CMK (cell line): ENCODE measurements around the gene HSD11B1L.

Experiments
- DNase-seq: peaks from one replicate; pipeline ENCODE4 v3.0.0-alpha.2; 2010; ENCODE audit warnings: low read depth

The HSD11B1L gene

DNA sequence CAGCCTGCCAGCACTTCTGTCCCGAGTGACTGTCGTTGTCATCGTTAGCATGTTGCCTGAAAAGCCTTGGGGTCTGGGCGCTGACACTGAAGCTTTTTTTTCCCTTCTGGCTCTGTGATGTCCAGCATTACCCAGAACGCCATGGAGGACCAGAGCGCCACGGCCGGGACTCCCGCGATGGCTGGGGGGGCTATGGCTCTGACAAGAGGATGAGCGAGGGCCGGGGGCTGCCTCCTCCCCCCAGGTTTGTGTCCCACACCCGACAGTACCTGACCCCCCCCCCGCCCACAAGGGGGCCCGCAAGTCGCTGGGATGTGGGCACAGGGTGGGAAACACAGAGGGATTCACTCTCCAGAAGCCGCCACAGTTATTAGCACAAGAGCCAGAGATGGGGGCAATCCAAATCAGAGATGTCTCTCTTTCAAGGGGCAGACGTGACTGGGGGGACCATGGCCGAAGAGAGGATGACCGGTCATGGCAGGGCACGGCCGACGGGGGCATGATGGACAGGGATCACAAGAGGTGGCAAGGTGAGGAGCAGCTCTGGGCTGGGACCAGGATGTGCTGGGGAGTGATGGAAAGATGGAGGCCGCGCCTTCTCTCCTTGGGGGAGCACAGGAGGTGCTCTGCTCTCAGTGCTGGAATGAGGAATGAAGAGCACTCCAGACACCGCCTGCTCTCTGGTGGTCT, 13.8 kb upstream of the HSD11B1L start:
- DNase-seq = no peak

- no peak for DNase-seq
These were observed 13.0 kb upstream of the HSD11B1L start for GRCh38 chr19:5667751-5668271.

- no peak for DNase-seq
These were observed 11.6 kb upstream of the HSD11B1L start for GRCh38 chr19:5669212-5669611.

DNA sequence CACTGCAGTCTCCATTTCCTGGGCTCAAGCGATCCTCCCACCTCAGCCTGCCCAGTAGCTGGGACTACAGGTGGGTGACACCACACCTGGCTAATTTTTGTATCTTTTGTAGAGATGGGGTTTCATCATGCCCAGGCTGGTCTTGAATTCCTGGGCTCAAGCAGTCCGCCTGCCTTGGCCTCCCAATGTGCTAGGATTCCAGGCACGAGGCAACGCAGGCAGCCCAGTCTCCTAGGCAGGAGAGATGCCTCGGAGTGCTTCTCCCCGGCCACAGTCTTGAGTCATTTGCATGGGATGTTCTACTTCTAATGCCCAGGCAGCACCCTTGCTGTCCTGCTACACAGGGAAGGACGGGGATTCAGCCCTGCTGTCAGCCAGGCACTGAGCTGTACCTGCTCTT, 9.2 kb upstream of the HSD11B1L start:
- no peak for DNase-seq

- DNase-seq = no peak
These were observed 7.9 kb upstream of the HSD11B1L start for GRCh38 chr19:5672708-5673459.

GRCh38 chr19:5673752-5674151, 7.1 kb upstream of the HSD11B1L start:
- DNase-seq = no peak

DNA sequence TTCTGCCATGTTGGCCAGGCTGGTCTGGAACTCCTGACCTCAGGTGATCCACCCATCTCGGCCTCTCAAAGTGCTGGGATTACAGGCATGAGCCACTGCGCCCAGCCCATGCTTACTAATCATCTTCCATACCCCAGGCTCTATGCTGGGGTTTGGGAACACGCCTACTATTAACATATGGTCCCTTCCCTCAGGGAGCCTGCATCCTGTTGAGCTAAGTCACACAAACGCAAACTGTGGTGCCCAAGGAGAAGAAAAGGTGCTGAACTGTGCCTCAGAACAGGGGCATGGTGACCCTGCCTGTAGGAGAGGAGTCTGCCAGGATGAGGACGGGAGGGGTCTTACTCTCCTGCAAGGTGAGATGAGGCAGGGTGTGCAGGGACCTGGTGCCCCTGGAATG, 6.1 kb upstream of the HSD11B1L start:
- no peak for DNase-seq

DNA sequence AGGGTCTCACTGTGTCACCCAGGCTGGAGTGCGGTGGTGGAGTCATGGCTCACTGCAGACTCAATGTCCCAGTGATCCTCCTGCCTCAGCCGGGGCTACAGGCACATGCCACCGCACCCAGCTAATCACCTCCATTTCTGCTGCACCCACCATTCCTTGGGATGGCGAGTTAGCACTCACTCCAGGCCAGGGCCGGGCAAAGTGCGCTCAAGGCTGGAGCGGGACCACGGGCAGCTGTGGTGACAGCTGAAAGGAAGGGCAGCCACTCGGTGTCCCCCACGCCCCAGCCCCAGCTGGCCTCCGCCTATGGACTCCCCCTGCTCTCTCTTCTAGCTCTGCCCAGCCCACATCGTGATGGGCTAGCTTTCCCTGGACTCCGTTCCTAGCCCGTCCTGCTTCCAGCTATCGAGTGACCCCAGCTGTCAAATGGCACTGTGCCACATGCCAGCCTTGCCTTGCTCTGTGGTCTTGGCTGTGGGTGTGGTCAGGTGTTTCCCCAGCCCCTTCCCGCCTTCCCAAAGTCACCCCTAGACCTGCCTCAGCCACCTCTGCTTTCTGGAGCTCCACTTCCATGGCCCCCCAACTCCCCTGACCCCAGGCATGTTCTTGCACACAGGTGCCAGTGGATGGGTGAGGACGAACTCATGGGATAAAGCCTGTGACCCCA, 4.6 kb upstream of the HSD11B1L start:
- DNase-seq = no peak

- DNase-seq = no peak
These were observed 4.1 kb upstream of the HSD11B1L start for GRCh38 chr19:5676772-5677105.

- no peak for DNase-seq
These were observed 3.7 kb upstream of the HSD11B1L start for GRCh38 chr19:5677136-5677535.

DNA sequence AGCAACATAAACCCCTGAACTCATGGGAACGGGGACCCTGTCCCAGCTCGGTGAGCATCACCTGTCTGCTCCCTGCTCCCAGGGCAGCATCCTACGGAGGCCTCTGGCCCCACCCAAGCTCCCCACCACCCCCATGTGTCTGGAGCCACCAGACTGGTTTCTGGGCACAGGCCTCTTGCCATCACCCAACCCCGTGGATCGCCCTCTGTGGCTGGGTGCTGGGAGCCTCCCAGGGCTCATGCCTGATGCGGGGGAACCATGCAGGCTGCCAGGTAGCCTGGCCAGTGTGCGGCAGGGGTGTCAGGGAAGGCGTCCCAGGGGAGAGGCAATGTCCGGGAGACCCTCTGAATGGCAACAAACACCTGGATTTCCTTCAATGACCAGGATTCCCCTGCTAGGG, 3.2 kb upstream of the HSD11B1L start:
- DNase-seq = no peak

DNA sequence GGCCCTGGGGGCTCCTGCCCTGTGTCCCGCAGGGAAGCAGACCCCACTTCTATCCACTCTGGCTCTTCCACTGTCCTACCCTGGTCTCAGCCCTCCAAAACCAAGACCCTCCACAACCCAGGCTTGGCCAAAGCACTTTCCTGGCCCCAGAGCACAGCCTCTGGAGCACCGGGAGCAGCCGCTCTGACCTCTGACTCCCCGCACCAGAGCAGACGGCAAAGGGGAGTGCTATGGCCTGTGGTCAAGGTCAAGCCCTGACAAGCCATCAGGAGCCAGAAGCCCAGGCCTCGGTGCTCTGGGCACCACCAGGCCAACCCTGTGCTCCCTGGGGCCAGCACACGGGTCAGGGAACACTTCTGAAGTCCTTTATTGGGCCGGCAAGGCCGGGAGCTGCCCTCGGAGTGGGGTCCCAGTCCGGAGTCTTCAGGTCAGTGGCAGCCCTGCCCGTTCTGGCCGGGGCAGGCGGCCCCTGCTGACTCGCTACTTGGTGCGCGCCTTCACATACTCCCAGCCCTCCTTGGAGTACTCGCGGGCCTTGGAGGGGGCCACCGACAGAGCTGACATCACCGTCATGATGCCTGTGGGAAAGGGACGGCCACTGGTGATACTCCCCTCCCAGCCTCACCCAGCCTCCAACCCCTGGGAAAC, 2.6 kb upstream of the HSD11B1L start:
- DNase-seq = no peak

- no peak for DNase-seq
These were observed 1.3 kb upstream of the HSD11B1L start for GRCh38 chr19:5679289-5680083.

GRCh38 chr19:5680084-5680436, 767 bp upstream of the HSD11B1L start:
- DNase-seq = no peak

- DNase-seq = no peak
These were observed 722 bp downstream of the HSD11B1L start for GRCh38 chr19:5681391-5682106.

DNA sequence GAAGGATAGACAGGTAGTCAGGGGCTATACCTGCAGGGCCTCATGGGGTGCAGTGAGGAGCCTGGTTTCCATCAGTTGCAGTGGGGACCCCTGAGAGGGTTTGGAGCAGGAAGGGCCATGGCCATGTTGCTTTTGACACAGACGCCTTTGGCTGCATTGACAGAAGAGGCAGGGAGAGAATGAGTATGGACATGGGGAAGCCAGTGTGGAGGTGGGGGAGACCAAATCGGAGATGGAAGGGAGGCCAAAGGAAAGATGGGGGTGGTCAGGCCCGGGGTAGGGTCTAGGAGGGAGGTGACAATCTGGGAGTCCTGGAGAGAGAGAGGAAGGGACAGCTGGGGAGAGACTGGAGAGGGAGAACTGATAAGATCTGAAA, 1.3 kb downstream of the HSD11B1L start:
- no peak for DNase-seq

DNA sequence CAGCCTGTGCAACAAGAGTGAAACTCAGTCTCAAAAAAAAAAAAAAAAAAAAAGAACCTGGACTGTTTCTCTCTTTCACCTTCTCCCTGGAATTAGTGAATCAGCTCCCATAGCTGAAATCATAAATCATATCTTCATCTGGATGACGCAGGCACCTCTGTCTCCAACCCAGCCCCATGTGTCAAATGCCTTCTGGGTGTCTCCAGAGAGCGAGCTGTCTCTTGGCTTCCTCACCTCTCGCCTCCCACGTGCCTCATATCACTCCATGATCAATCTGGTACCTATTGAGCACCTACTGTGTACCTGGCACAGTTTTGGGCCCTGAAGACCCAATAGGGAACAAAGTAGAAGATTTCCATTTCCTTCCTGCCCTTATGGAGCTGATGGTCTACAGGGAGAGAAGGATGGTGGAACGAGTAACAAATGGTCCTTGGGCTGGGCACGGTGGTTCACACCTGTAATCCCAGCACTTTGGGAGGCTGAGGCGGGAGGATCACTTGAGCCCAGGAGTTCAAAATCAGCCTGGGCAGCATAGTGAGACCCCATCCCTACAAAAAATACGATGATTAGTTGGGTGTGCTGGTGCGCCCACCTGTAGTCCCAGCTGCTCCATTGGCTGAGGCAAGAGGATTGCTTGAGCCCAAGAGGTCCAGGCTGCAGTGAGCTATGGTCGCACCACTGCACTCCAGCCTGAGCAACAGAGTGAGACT, 2.5 kb downstream of the HSD11B1L start:
- DNase-seq = no peak

DNA sequence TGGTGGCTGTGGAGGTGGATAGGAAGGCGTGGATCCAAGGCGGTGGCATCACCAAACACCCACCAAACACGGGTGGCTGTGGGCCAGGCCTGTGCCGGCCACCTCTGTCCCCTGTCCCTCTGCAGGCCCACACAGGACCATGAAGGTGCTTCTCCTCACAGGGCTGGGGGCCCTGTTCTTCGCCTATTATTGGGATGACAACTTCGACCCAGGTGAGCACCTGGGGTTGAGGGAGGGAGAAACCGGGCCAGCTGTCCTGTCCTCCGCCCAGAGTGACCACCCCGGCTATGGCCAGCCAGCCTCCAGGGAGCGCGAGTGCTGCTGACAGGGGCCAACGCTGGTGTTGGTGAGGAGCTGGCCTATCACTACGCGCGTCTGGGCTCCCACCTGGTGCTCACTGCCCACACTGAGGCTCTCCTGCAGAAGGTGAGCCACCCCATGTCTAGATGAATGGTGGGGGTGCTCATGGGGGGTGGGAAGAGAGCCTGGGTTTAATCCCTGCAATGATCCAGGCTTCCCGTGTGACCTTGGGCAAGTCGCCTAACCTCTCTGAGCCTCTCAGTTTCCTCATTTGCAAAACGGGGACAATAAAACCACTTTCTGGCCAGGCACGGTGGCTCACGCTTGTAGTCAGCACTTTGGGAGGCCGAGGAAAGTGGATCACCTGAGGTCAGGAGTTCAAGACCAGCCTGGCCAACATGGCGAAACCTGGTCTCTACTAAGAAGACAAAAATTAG, 4.0 kb downstream of the HSD11B1L start:
- DNase-seq = no peak

- DNase-seq = no peak
These were observed 5.5 kb downstream of the HSD11B1L start for GRCh38 chr19:5686326-5686646.
